GM12801 (cell line): ENCODE results near the gene SSBP2.

ENCODE experiments used
- CTCF ChIP-seq: IDR thresholded peaks from one replicate; pipeline ENCODE4 v1.5.1; 2011; ENCODE audit warnings: control low read depth; ENCODE audit not compliant: insufficient read length; ENCODE audit errors: extremely low read depth

Gene SSBP2

GRCh38 chr5:81626524-81626923 lies 124.4 kb downstream of the SSBP2 start:
- no peak for TF ChIP-seq CTCF

GRCh38 chr5:81609810-81610375 lies 141.0 kb downstream of the SSBP2 start:
- TF ChIP-seq CTCF = no peak

GRCh38 chr5:81608976-81609375 lies 141.9 kb downstream of the SSBP2 start:
- TF ChIP-seq CTCF = no peak

GRCh38 chr5:81607693-81608092 lies 143.2 kb downstream of the SSBP2 start:
- TF ChIP-seq CTCF = no peak

GRCh38 chr5:81606150-81606549 lies 144.7 kb downstream of the SSBP2 start:
- TF ChIP-seq CTCF = no peak

GRCh38 chr5:81605299-81605698 lies 145.6 kb downstream of the SSBP2 start:
- no peak for TF ChIP-seq CTCF

- no peak for TF ChIP-seq CTCF
These were observed 146.7 kb downstream of the SSBP2 start for GRCh38 chr5:81604193-81604592.
